H1 (cell line): ENCODE data around the gene EPHA2.

ENCODE experiments used
- CHD2 ChIP-seq: IDR thresholded peaks from 2 replicates; pipeline ENCODE4 v1.6.1; 2012; ENCODE audit warnings: low read length, improper control_type of control experiment
- POLR2A ChIP-seq, 2 experiments: IDR thresholded peaks; 1 replicate in 1 of 2; 2 replicates in 1 of 2; pipeline ENCODE4 v1.6.1; 2011; ENCODE audit warnings: low read depth in 2 of 2, low read length in 2 of 2, mild to moderate bottlenecking in 2 of 2; ENCODE audit errors: control extremely low read depth in 1 of 2
- POLR2AphosphoS5 ChIP-seq: IDR thresholded peaks from 2 replicates; pipeline ENCODE4 v1.6.1; 2011; ENCODE audit warnings: low read depth, low read length
- POU5F1 ChIP-seq: IDR thresholded peaks from 2 replicates; pipeline ENCODE4 v1.6.1; 2011; ENCODE audit warnings: low read depth, mild to moderate bottlenecking, low read length, moderate library complexity
- SP1 ChIP-seq: IDR thresholded peaks from 2 replicates; pipeline ENCODE4 v1.6.1; 2011; ENCODE audit warnings: low read depth, low read length
- TAF1 ChIP-seq: IDR thresholded peaks from 2 replicates; pipeline ENCODE4 v1.6.1; 2011; ENCODE audit warnings: mild to moderate bottlenecking, low read depth, low read length
- YY1 ChIP-seq: IDR thresholded peaks from 2 replicates; pipeline ENCODE4 v1.6.1; 2011; ENCODE audit warnings: low read depth, mild to moderate bottlenecking, low read length

DNA sequence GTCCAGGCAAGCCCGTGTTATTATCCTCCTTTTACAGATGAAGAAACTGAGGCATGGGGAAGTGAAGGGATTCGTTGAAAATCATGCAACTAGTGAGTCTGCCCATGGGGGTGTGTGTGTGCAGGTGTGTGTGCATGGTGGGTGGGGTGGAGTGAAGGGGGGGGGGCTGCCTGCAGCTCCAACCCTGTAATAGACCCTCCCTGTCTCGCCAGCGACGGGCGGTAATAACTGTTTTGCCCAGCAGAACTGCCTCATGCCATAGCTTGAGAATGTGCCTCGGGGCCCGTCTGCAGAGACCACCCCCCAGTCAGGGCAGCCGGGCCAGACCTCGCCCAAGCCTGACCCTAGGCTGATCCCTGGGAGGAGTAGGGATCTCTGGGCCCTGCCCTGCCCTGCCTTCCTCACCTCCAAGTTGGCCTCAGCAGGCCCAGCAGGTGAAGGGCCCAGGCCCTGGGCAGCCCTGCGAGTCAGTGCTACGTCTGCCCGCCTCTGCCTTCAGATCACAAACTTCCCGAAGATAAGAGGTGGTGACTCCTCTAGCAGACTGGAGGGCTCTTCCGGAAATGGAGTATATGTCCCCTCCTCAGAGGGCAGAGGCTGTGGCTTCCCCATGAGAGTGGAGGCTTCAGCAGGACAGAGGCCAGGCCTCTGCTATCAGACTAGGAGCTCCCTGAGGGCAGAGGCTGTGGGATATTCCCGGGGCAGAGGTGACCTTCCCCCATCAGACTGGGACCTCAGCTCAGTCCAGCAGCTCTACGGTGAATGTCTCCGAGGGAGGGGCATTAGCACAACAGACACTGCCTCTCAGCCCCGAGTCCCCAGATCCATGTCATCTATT is 15.7 kb upstream of the EPHA2 start:
- TF ChIP-seq SP1 = no peak
- no peak for TF ChIP-seq TAF1
- no peak for TF ChIP-seq YY1
- TF ChIP-seq POLR2AphosphoS5 = no peak
- TF ChIP-seq POLR2A (IDR thresholded peaks at IDR 0.05; ENCODE audit: control extremely low read depth in 1 of 2, low read depth in 2 of 2, low read length in 2 of 2) = no peak
- no peak for TF ChIP-seq POU5F1
- TF ChIP-seq CHD2 = no peak
